Measurements from ENCODE around the gene DES. TPM values are rescaled to one million over a fixed set of nuclear protein-coding genes. Genes with fewer than 3 reads are reported as not detected.
A peak's percentile ranks its signal among the peaks of the same experiment; 100 is the strongest.
"Not testable (repeated sequence)": the region's sequence is repeated elsewhere in the genome, so short reads cannot be mapped to it uniquely, and the experiment has no call there.

DES gene
- total RNA-seq, 1 donor = 20.7 TPM

GRCh38 chr2:219405451-219405850 lies 12.7 kb upstream of the DES start:
- no peak for DNase-seq (ENCODE audit: low read depth)
- TF ChIP-seq CTCF (IDR thresholded peaks at IDR 0.05; ENCODE audit: insufficient read depth, low read depth, low read length) = peak; percentile 8
- H3K4me3 ChIP-seq (ENCODE audit: low read depth, low read length) = no peak overlapping the region

- no peak for DNase-seq (ENCODE audit: low read depth)
- H3K4me3 ChIP-seq (ENCODE audit: low read depth, low read length) = no peak overlapping the region
- TF ChIP-seq CTCF (IDR thresholded peaks at IDR 0.05; ENCODE audit: insufficient read depth, low read depth, low read length) = no peak
Measured at GRCh38 chr2:219405958-219406860, 12.0 kb upstream of the DES start.

- DNase-seq (ENCODE audit: low read depth) = peak; percentile 71
- no peak for TF ChIP-seq CTCF (IDR thresholded peaks at IDR 0.05; ENCODE audit: insufficient read depth, low read depth, low read length)
Measured at GRCh38 chr2:219406861-219407230, 11.3 kb upstream of the DES start.

GRCh38 chr2:219407343-219407742 lies 10.8 kb upstream of the DES start:
- H3K4me3 ChIP-seq (ENCODE audit: low read depth, low read length); DNase-seq (ENCODE audit: low read depth): not testable (repeated sequence)

More at GRCh38 chr2:219406861-219407230, 11.3 kb upstream of the DES start:
- H3K4me3 ChIP-seq (ENCODE audit: low read depth, low read length) = no peak overlapping the region

- TF ChIP-seq CTCF (IDR thresholded peaks at IDR 0.05; ENCODE audit: insufficient read depth, low read depth, low read length) = no peak
- no peak overlapping the region for H3K4me3 ChIP-seq (ENCODE audit: low read depth, low read length)
- no peak for DNase-seq (ENCODE audit: low read depth)
Measured at GRCh38 chr2:219408204-219408603, 10.0 kb upstream of the DES start.

- DNase-seq (ENCODE audit: low read depth) = no peak
- no peak overlapping the region for H3K4me3 ChIP-seq (ENCODE audit: low read depth, low read length)
- no peak for TF ChIP-seq CTCF (IDR thresholded peaks at IDR 0.05; ENCODE audit: insufficient read depth, low read depth, low read length)
Measured at GRCh38 chr2:219408631-219409030, 9.5 kb upstream of the DES start.

GRCh38 chr2:219409619-219410018 lies 8.6 kb upstream of the DES start:
- DNase-seq (ENCODE audit: low read depth) = no peak
- no peak overlapping the region for H3K4me3 ChIP-seq (ENCODE audit: low read depth, low read length)
- no peak for TF ChIP-seq CTCF (IDR thresholded peaks at IDR 0.05; ENCODE audit: insufficient read depth, low read depth, low read length)

Data from fibroblast of villous mesenchyme (primary cell).